ENCODE results near the gene GSTM1.

GRCh38 chr1:109642626-109643025, 45.0 kb upstream of the GSTM1 start:
- TF ChIP-seq CTCF (IDR thresholded peaks at IDR 0.05; ENCODE audit: insufficient read depth, low read depth, low read length), result no peak
- TF ChIP-seq EZH2 (IDR thresholded peaks at IDR 0.05; ENCODE audit: insufficient read depth, low read length), result no peak

Data from astrocyte (in vitro differentiated cells and primary cell).